GM12878 (cell line): ENCODE data around the gene MCC. TPM values are rescaled to one million over a fixed set of nuclear protein-coding genes. Genes with fewer than 3 reads are reported as not detected.

Experiments
- ATAC-seq: fragments of 200-7000 bp; cut with Tn5 transposase; 3 replicates; pipeline ENCODE4 v1.9.1; 2020; ENCODE audit warnings: mild to moderate bottlenecking, moderate library complexity
- BruUV-seq: library from RNA; stranded (reverse); fragments of 400-500 nt; replicated peaks from 2 replicates; lab custom pipeline; 2021; lab: Mats Ljungman, UMichigan
- CTCF ChIA-PET: fragments of 300-600 bp; sonication (Branson Sonifier 250); formaldehyde crosslinking; extraction: SDS; loops from one replicate; lab custom pipeline; 2021; ENCODE audit warnings: inconsistent platforms; lab: Yijun Ruan, JAX
- POLR2A ChIA-PET: fragments of 350-600 bp; formaldehyde crosslinking; extraction: SDS; loops from one replicate; lab custom pipeline; 2021; ENCODE audit warnings: inconsistent platforms; lab: Charles Lee
- RAD21 ChIA-PET: fragments of 300-600 bp; sonication (Branson Sonifier 250); formaldehyde crosslinking; loops from one replicate; lab custom pipeline; 2023; ENCODE audit warnings: antibody characterized with exemption; ENCODE audit not compliant: unreplicated experiment; lab: Charles Lee
- SMC1A ChIA-PET: fragments of 300-600 bp; sonication (Branson Sonifier 250); formaldehyde crosslinking; loops from one replicate; lab custom pipeline; 2023; ENCODE audit not compliant: unreplicated experiment, uncharacterized antibody; lab: Charles Lee
- DNase-seq: peaks from one replicate; pipeline ENCODE4 v3.0.0-alpha.2; 2011; ENCODE audit warnings: low read depth, low spot score
- FAIRE-seq: peaks from 3 replicates; lab custom pipeline; 2011; peaks lifted over from hg19 to GRCh38; lab: Jason Lieb, UNC
- H2AFZ ChIP-seq: 2 replicates; pipeline ENCODE4 v1.6.0; 2011; ENCODE audit warnings: low read depth, low read length, control low read depth; ENCODE audit not compliant: control insufficient read depth
- H3K27ac ChIP-seq: 2 replicates; pipeline ENCODE4 v1.5.1; 2011; ENCODE audit warnings: control low read depth; ENCODE audit not compliant: control insufficient read depth, insufficient read depth
- H3K27me3 ChIP-seq, 2 experiments: replicated peaks in 1 of 2; 2 replicates each; pipeline versions ENCODE4 v1.6.0 to v1.6.1; 2011; ENCODE audit warnings: low read length in 1 of 2; ENCODE audit not compliant: control insufficient read depth in 2 of 2, insufficient read depth in 2 of 2
- H3K36me3 ChIP-seq, 2 experiments: 2 replicates each; pipeline ENCODE4 v1.5.1; 2011; ENCODE audit warnings: low read length in 1 of 2; ENCODE audit not compliant: control insufficient read depth in 2 of 2, insufficient read depth in 2 of 2
- H3K4me1 ChIP-seq: 2 replicates; pipeline ENCODE4 v1.6.1; 2011; ENCODE audit warnings: mild to moderate bottlenecking, low read length, moderate library complexity, mixed read lengths; ENCODE audit not compliant: control insufficient read depth, insufficient read depth
- H3K4me2 ChIP-seq: 2 replicates; pipeline ENCODE4 v1.6.0; 2011; ENCODE audit warnings: control low read depth; ENCODE audit not compliant: control insufficient read depth, insufficient read depth
- H3K4me3 ChIP-seq: fragments of 200-600 bp; sonication (generic); 2 replicates; pipeline ENCODE4 v1.5.1; 2016
- H3K79me2 ChIP-seq: 2 replicates; pipeline ENCODE4 v1.6.0; 2011; ENCODE audit warnings: low read length; ENCODE audit not compliant: control insufficient read depth, insufficient read depth
- H3K9ac ChIP-seq: 2 replicates; pipeline ENCODE4 v1.8.0; 2011; ENCODE audit warnings: low read length, control low read depth, mixed read lengths; ENCODE audit not compliant: control insufficient read depth, insufficient read depth
- H3K9me3 ChIP-seq: replicated peaks from 3 replicates; pipeline ENCODE4 v1.5.1; 2011; ENCODE audit warnings: mild to moderate bottlenecking, low read length; ENCODE audit not compliant: control insufficient read depth, insufficient read depth
- H4K20me1 ChIP-seq: 2 replicates; pipeline ENCODE4 v1.6.0; 2011; ENCODE audit not compliant: control insufficient read depth, insufficient read depth
- MEF2B ChIP-seq: fragments of 450-650 bp; IDR thresholded peaks from 2 replicates; pipeline ENCODE4 v1.6.1; 2018; ENCODE audit warnings: mild to moderate bottlenecking, moderate library complexity; ENCODE audit not compliant: partially characterized antibody, poor library complexity, severe bottlenecking
- NBN ChIP-seq: fragments of 450-650 bp; IDR thresholded peaks from 2 replicates; pipeline ENCODE4 v1.6.1; 2016
- ZBTB40 ChIP-seq: fragments of 450-650 bp; IDR thresholded peaks from 2 replicates; pipeline ENCODE4 v1.6.1; 2016; ENCODE audit warnings: mild to moderate bottlenecking, moderate library complexity, borderline replicate concordance
- WGBS: methylation state at CpG from one replicate; pipeline ENCODE4 v1.1.6; 2016; ENCODE audit warnings: low lambda C conversion rate; ENCODE audit not compliant: insufficient replicate concordance, insufficient coverage; ENCODE audit errors: missing lambda C conversion rate; 5-methylcytosine and 5-hydroxymethylcytosine counted together
- in situ Hi-C: fragments of 300-500 bp; cut with MboI; formaldehyde crosslinking; loops from 9 replicates; pipeline ENCODE4 v1.14.3; 2018; ENCODE audit warnings: mixed read lengths
- intact Hi-C: fragments of 100-400 bp; cut with micrococcal nuclease; formaldehyde crosslinking; loops from one replicate; pipeline ENCODE4 v1.14.2; 2022; ENCODE audit not compliant: unreplicated experiment
- polyA plus RNA-seq, 11 experiments: library from polyadenylated mRNA; depleted of rRNA in 4 of 11; unstranded in 6 of 11; stranded (reverse) in 5 of 11; fragments of >200 nt; fragmentation: Nextera tagmentation in 4 of 11; fragmentation: Illumina TruSeq in 1 of 11; extraction: Ambion mirVana in 4 of 11; extraction: Trizol in 1 of 11; gene quantifications; 1 replicate in 1 of 11; 2 replicates in 10 of 11; pipeline versions ENCODE4 v1.2.1 to v1.2.3, GENCODE V29; 2011 to 2016; ENCODE audit warnings: inconsistent platforms in 2 of 11, missing spikeins in 2 of 11, low read depth in 1 of 11
- total RNA-seq, 4 experiments: library from RNA; depleted of rRNA in 3 of 4; stranded (reverse); fragments of >200 nt in 3 of 4; fragmentation: Illumina TruSeq in 1 of 4; extraction: Trizol in 1 of 4; gene quantifications; 2 replicates each; pipeline versions ENCODE4 v1.2.1 to v1.2.3, GENCODE V29; 2013 to 2021

MCC gene
- total and polyA plus RNA-seq, 10 of the 15 experiments (the other 5 are each of a cell fraction or from before 2014, with no cell fraction given), result 0.03 to 0.86 (median 0.16) TPM

GRCh38 chr5:113038714-113039113 lies 449.5 kb downstream of the MCC start:
- H2AFZ ChIP-seq, result no peak overlapping the region
- H4K20me1 ChIP-seq, result no peaks in the 10 kb centered on the region
- H3K4me2 ChIP-seq, result no peak overlapping the region
- H3K27ac ChIP-seq, result no peak overlapping the region
- RAD21 ChIA-PET, result no interaction called here
- ATAC-seq, result no peak
- no peak overlapping the region for H3K9ac ChIP-seq
- H3K36me3 ChIP-seq, result no peaks in the 10 kb centered on the region
- in situ Hi-C loops, result no loop called here
- 35% methylated on average over 9 of the region's 9 CpGs for WGBS
- intact Hi-C loops, result no loop called here
- DNase-seq, result no peak
- CTCF ChIA-PET, result no interaction called here
- POLR2A ChIA-PET, result no interaction called here
- no peak for TF ChIP-seq ZBTB40
- TF ChIP-seq MEF2B, result no peak
- TF ChIP-seq NBN, result no peak
- TF ChIP-seq, all 136 proteins: peak for 0
- H3K79me2 ChIP-seq, result no peaks in the 10 kb centered on the region
- FAIRE-seq, result no peak
- BruUV-seq, result no TSS peak
- SMC1A ChIA-PET, result interaction anchor here (0.7 kb wide), 1 partner anchor 46 kb away, joined by 4 read pairs; no protein-coding TSS in a partner anchor
- H3K27me3 ChIP-seq, result 0 out of 4 replicates have a peak, but pooled peaks cover 0 to 2% of the 10 kb centered on the region in 2 experiments
- no peaks in the 10 kb centered on the region for H3K9me3 ChIP-seq
- H3K4me3 ChIP-seq, result no peak overlapping the region
- H3K4me1 ChIP-seq, result no peaks in the 10 kb centered on the region
